ENCODE data around the gene SHC4. TPM values are rescaled to one million over a fixed set of nuclear protein-coding genes. Genes with fewer than 3 reads are reported as not detected.

Gene SHC4
- total RNA-seq, 1 donor from 2014 or later: 0.58 TPM

DNA sequence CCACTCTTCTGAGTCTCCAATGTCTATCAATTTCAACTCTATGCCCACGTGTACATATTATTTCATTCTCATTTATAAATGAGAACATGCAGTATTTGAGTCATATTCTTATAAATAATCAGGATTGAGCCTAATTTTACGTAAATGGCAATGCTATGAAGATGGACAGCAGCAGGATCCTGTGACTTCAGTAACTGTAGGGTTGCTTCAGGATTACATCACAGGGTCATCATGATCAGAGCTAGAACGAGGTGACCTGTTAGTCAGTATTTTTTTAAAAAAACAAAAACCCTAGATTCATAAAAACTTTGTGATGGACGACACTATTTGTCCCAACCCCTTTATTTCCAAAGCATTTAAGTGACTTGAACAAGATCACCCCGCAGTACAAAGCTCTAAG lies 21.8 kb downstream of the SHC4 start:
- Mint-ChIP-seq H3K4me3 (no peak overlapping the region), H3K4me1 (no peaks in the 10 kb centered on the region), H3K27me3 (ENCODE audit: low read depth) (peaks cover 18% of the 10 kb centered on the region), H3K27ac (no peak overlapping the region), H3K36me3 (no peaks in the 10 kb centered on the region), H3K9me3 (no peaks in the 10 kb centered on the region)
- DNase-seq (ENCODE audit: low spot score in 2 of 2, unreplicated experiment in 2 of 2): no peak
- TF ChIP-seq, protein P1, sequence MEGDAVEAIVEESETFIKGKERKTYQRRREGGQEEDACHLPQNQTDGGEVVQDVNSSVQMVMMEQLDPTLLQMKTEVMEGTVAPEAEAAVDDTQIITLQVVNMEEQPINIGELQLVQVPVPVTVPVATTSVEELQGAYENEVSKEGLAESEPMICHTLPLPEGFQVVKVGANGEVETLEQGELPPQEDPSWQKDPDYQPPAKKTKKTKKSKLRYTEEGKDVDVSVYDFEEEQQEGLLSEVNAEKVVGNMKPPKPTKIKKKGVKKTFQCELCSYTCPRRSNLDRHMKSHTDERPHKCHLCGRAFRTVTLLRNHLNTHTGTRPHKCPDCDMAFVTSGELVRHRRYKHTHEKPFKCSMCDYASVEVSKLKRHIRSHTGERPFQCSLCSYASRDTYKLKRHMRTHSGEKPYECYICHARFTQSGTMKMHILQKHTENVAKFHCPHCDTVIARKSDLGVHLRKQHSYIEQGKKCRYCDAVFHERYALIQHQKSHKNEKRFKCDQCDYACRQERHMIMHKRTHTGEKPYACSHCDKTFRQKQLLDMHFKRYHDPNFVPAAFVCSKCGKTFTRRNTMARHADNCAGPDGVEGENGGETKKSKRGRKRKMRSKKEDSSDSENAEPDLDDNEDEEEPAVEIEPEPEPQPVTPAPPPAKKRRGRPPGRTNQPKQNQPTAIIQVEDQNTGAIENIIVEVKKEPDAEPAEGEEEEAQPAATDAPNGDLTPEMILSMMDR (IDR thresholded peaks at IDR 0.05; ENCODE audit: unreplicated experiment): no peak

DNA sequence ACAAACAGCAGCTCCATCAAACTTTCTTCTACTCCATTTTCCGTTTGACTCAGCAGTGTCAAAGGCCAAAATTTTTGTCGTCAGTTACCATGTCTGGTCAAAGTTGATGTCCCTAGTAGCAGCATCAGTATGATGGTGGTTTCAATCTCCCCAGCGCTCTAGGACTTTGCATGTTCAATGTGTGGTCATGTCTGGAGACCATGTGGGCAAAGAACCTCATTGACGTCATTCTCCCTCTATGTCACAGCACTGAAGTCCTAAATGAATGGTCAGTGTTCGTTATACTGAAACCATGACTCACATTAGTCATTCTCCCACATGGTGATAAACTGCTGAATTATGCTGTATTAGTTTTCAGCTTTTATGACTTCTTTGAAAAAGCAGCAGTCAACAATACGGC lies 23.2 kb downstream of the SHC4 start:
- peaks cover 21% of the 10 kb centered on the region for H3K27me3 Mint-ChIP-seq (ENCODE audit: low read depth)
- H3K27ac Mint-ChIP-seq: no peak overlapping the region
- H3K36me3 Mint-ChIP-seq: no peaks in the 10 kb centered on the region
- no peak overlapping the region for H3K4me3 Mint-ChIP-seq
- H3K4me1 Mint-ChIP-seq: no peaks in the 10 kb centered on the region
- TF ChIP-seq, protein P1 (IDR thresholded peaks at IDR 0.05; ENCODE audit: unreplicated experiment): no peak
- H3K9me3 Mint-ChIP-seq: no peaks in the 10 kb centered on the region
- no peak for DNase-seq (ENCODE audit: low spot score in 2 of 2, unreplicated experiment in 2 of 2)

DNA sequence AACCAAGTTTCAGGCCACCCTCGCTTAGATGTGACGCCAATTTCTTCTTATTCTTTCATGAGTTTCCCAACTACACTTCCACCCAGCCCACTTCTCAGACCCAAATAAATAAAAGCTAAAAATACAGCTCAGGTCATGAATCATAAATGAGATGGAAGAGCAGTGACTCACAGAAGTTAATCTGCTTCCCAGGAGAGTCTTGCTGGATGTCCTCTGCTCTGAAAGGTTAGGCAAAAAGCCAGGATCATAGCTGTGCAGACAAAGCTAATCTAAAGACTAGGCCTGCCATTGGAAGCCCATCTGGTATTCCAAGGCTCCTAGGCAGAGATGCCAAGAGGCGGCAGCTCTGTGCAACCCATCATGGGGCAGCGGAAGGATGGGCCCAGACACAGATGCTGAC lies 24.1 kb downstream of the SHC4 start:
- Mint-ChIP-seq H3K27me3 (ENCODE audit: low read depth) (peaks cover 27% of the 10 kb centered on the region), H3K27ac (no peak overlapping the region), H3K9me3 (no peaks in the 10 kb centered on the region), H3K36me3 (no peaks in the 10 kb centered on the region), H3K4me3 (no peak overlapping the region), H3K4me1 (no peaks in the 10 kb centered on the region)
- TF ChIP-seq, protein P1 (IDR thresholded peaks at IDR 0.05; ENCODE audit: unreplicated experiment): no peak
- no peak for DNase-seq (ENCODE audit: low spot score in 2 of 2, unreplicated experiment in 2 of 2)

DNA sequence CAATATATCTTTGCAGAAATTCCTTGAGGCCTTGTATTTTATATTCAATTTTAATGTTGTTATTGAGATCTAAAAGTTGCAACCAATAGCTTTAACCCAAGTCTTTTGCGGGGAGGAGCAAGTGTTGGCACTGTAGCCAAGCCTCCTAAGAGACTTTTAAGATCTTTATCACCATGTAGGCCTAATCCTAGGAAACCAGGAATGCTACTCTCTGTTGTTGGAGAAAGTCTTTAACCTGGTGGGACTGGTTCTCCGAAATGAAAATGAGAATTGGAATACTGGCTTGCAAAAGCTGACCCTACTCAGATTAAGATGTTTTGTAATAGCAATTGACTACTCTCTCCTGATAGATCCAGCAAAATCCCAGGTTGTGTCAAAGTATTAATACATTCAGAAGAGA lies 25.8 kb downstream of the SHC4 start:
- H3K27ac Mint-ChIP-seq: no peak overlapping the region
- H3K4me3 Mint-ChIP-seq: no peak overlapping the region
- H3K9me3 Mint-ChIP-seq: peaks cover 4% of the 10 kb centered on the region
- H3K27me3 Mint-ChIP-seq (ENCODE audit: low read depth): peaks cover 18% of the 10 kb centered on the region
- TF ChIP-seq, protein P1 (IDR thresholded peaks at IDR 0.05; ENCODE audit: unreplicated experiment): no peak
- no peak for DNase-seq (ENCODE audit: low spot score in 2 of 2, unreplicated experiment in 2 of 2)
- H3K36me3 Mint-ChIP-seq: no peaks in the 10 kb centered on the region
- H3K4me1 Mint-ChIP-seq: no peaks in the 10 kb centered on the region

DNA sequence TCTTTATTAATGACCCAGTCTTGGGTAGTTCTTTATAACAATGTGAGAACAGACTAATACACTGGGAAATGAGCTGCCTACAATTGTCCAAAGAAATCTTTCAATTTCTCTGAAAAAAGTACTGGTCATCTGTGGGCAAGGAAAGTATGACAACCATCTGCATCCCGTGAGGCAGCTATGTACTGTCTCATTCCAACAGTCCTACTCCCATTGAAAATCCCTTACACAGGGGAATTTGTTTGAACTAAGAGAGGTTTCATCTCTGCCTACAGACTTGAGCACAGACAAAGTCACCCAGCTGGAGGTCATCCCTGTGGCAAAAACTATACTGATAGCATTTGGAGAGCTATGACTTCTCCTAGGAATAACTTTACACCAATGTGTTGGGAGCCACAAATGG lies 27.1 kb downstream of the SHC4 start:
- Mint-ChIP-seq H3K27me3 (ENCODE audit: low read depth) (peaks cover 22% of the 10 kb centered on the region), H3K4me3 (no peak overlapping the region), H3K36me3 (no peaks in the 10 kb centered on the region), H3K27ac (no peak overlapping the region), H3K4me1 (no peaks in the 10 kb centered on the region), H3K9me3 (peaks cover 4% of the 10 kb centered on the region)
- no peak for DNase-seq (ENCODE audit: low spot score in 2 of 2, unreplicated experiment in 2 of 2)
- TF ChIP-seq, protein P1 (IDR thresholded peaks at IDR 0.05; ENCODE audit: unreplicated experiment): no peak

DNA sequence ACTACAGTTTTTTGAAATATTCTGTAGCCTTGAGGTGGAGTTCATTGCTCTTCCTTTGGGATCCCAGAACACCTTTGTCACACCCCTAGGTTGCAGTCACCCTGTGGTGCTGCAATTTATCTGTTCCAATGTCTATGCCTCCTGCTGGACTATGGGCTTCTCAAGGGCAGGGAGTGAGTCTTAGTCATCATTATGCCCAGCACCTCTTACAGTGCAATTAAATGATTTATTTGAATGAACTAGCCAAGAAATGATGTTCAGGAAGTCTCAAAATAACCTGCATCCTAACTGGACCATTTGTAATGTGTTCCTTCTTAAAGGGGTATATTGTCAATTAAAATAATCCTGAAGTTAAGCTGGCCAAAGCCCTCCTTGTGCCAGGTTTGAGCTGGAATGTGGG lies 28.5 kb downstream of the SHC4 start:
- H3K27me3 Mint-ChIP-seq (ENCODE audit: low read depth): peaks cover 19% of the 10 kb centered on the region
- H3K4me1 Mint-ChIP-seq: no peaks in the 10 kb centered on the region
- H3K4me3 Mint-ChIP-seq: no peak overlapping the region
- no peaks in the 10 kb centered on the region for H3K36me3 Mint-ChIP-seq
- DNase-seq (ENCODE audit: low spot score in 2 of 2, unreplicated experiment in 2 of 2): no peak
- TF ChIP-seq, protein P1 (IDR thresholded peaks at IDR 0.05; ENCODE audit: unreplicated experiment): no peak
- no peak overlapping the region for H3K27ac Mint-ChIP-seq
- peaks cover 4% of the 10 kb centered on the region for H3K9me3 Mint-ChIP-seq

Data from mesothelial cell of epicardium (in vitro differentiated cells).